Measurements from ENCODE around the gene CXADR.
"Not testable (repeated sequence)": the region's sequence is repeated elsewhere in the genome, so short reads cannot be mapped to it uniquely, and the experiment has no call there.

The CXADR gene

DNA sequence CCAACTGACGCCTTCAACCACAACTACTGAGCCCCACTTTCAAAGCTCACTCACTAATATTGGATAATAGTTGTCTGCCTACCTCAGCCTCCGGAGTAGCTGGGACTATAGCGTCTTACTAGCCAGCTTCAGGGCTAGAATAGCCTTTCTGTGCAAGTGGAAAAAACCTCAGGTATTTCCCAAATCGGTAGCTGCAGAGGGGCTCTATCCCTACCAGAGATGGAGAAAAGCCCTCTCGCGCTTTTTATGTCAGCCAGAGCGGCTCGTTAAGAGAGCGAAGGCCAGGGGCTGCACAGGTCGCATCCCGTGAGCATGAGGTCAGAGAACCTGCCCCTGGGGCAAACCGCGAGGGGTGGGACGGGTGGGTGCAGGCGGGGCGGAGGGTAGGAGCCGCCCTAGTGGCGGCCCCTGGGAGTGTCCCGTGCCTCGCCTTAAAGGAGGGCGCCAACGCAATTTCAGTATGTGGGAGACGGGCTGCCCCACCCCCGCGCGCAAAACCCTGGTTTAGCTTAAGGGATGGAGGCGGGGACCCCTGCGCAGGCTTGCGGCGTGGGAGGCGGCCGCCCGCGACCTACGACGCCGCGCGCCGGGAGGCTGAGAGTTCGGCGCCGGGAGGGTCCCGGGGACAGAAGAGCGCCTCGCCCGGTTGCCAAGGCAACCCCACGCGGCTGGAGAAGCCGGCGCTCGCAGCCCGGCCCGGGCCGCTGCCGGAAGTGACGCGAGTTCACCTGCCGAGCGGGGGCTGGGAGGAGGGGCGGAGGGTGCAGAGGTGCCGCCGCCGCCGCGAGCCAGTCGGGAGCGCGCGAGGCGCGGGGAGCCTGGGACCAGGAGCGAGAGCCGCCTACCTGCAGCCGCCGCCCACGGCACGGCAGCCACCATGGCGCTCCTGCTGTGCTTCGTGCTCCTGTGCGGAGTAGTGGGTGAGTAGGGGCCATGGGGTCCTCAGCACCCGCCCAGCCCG is at the start of gene CXADR:
Gene CXADR, plus strand, starts transcription at position 791 of the 961 bp plus-strand sequence. Its CDS starts 87 bp downstream, at position 878.
- peak; percentile 52 for DNase-seq

DNA sequence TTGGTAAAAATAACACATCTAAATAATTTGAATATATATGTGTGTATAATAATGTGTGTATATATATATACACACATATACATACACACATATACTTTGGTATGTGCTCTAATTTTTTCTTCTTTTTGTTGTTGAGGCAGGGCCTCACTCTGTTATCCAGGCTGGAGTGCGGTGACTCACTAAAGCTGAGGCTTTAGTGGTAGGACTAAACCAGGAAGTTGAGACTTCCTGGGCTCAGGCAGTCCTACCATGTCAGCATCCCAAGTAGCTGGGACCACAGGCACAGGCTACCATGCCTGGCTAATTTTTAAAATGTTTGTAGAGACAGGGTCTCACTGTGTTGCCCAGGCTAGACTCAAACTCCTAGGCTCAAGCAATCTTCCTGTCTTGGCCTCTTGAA is 46.7 kb upstream of the CXADR start:
- DNase-seq: no peak

DNA sequence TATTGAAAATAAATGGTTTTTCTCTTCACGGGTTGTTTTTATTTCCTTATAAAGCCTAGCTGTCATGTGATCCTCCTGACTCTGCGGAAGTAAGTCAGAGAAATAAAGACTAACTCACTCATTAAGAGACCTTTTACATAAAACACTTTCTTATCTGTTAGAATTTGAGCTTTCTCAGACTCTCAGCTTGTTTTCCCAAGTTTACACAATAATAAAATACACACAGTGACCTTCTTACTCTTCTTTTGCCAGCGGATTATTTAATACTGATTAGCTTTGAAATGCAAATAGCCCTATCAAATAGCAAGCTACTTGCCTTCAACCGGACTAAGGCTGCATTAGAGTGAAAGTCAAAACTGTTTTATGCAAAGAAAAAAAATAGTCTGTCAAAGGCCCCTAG is 45.5 kb upstream of the CXADR start:
- DNase-seq: no peak

DNA sequence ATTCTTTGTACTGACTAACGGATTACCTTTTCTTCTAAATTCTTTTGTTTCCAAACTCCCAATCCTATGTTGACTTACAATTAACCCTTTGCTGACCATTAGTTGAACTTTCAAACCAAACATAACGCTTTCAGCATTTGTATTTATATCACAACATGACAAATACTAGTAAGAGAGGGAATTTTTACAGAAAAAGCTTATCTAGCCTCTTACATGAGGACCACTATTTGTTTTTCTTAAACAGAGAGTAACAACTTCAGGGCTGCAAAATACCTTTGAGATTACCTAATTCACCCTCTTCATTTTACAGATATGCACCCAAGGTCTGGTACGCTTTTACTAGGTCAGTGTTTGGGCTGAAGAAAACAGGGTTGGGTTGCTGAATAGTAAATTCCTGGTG is 45.0 kb upstream of the CXADR start:
- no peak for DNase-seq

DNA sequence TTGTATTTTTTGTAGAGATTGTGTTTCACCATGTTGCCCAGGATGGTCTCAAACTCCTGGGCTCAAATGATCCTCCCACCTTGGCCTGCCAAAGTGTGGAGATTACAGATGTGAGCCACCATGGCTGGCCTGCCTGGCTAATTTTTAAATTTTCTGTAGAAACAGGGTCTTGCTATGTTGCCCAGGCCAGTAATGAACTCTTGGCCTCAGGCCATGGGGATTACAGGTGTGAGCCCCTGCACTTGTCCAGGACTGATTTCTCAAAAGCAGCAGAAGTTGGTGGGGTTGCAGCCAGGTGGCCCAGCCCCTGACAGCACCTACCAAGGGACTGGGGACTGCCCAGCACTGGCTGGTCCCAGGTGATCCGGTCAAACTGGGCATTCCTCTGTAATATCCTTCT is 44.1 kb upstream of the CXADR start:
- DNase-seq: no peak

DNA sequence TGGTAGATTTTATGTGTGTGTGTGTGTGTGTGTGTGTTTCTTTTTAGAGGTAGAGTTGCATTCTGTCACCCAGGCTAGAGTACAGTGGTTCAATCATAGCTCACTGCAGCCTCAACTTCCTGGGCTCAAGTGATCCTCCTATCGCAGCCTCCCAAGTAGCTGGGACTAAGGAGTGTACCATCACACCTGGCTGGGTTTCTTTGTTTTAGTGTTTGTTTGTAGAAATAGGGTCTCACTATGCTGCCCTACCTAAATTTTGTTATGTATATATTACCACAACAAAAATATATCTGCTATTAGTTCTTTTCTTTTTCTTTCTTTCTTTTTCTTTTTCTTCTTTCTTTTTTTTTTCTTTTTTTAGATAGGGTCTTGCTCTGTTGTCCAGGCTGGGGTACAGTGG is 43.1 kb upstream of the CXADR start:
- DNase-seq: no peak

DNA sequence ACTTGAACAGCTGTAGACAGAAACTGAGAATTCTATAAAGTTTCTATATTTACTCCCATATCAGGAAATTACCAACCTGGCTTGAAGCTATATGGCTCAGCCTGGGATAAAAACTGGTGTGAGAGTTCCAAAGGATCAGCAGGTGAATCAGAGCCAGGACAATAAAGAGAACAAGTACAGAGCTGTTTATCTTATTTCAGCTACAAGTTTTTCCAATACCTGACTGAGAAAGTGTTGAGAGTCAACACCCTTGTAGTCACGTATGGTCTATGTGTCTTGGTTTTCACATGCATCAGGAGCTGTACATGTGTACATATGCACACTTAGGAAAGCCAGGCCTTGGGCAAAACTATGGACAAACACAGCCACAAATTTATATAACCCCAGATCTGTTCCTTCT is 40.7 kb upstream of the CXADR start:
- no peak for DNase-seq

DNA sequence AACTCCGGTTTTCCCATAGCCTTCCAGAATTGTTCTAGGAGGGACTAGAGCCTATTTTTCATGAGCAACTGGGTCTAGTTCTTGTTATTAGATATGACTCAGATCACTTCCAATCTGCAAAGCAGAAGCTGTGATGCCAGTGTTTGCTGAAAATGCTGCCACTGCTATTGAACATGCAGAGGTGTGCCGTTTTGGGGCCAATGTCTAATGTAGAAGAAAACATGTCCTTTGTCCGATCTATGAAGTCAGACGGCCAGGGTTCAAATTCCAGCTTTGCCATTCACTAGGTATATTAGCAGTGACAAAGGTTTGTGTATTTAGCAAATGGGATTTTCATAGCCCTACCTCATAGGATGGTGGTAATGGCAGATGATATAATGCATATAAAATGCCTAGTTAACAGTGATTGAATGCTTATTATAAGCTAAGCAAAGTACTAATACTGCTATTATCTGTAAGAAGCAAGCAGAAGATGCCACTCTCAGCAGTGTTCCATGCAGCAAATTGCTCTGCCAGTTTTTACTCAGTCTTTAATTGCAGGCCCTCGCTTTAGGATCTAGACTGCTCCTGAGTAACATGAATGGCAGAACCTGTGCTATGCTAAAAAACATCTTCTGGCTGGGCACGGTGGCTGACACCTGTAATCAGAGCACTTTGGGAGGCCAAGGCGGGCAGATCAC is 40.1 kb upstream of the CXADR start:
- DNase-seq: no peak

DNA sequence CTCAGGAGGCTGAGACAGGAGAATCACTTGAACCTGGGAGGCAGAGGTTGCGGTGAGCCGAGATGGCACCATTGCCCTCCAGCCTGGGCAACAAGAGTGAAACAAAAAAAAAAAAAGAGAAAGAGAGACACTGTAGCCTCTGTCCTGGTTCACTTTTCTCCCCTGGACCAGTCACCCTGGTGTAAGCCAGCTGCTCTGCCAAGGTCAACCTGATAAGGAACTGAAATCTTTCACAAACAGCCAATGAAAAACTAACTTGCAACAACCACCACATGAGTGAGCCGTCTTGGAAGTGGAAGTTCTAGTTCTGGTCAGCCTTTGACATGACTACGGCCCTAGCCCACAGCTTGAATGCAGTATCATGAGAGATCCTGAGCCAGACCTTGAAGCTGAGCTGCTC is 36.8 kb upstream of the CXADR start:
- no peak for DNase-seq

DNA sequence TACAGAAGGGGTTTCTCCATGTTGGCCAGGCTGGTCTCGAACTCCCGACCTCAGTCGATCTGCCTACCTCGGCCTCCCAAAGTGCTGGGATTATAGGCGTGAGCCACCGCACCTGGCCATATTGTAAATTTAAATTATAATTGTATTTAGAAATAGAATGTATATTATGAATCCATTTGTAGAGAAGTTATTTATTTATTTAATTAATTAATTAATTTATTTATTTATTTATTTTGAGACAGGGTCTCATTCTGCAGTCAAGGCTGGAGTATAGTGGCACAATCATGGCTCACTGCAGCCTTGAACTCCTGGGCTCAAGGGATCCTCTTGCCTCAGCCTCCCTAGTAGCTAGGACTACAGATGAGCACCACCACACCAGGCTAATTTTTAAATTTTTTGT is 34.7 kb upstream of the CXADR start:
- DNase-seq: not testable (repeated sequence)

DNA sequence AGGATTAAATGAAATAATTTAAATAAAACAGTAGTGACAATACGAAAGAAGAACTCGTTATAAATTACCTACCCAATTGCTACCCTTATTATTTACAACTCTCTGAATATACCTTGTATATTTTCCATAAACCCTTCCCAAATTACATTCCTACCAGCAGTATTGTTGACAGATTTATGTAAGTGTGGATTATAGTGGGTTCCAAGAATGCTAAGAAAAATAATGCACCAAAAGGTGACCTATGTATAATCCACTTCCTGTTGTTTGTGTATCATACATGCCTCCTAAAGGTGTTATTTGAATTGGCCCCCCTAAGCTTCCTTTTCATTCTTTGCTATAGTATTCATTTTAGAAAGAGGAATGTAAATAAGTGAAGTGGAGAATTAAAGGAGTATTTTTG is 33.2 kb upstream of the CXADR start:
- no peak for DNase-seq

DNA sequence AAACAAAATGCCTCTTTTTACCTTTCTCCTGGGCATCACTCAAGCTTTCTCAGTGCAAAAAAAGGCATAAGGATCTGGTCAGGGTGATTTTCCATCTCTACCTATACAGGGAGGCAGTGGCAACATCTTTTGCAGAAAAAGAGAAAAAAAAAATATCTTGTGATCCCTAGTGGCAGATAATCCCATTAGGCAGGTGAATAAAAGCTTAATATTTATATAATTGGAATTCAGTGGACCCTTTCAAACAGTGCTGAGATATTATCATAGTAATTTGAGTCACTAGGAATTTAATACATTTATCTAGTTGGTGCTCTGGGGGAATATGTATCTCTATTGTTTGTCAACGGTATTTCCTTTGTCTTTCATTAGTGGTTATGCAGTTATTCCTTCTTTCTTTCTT is 29.9 kb upstream of the CXADR start:
- no peak for DNase-seq

DNA sequence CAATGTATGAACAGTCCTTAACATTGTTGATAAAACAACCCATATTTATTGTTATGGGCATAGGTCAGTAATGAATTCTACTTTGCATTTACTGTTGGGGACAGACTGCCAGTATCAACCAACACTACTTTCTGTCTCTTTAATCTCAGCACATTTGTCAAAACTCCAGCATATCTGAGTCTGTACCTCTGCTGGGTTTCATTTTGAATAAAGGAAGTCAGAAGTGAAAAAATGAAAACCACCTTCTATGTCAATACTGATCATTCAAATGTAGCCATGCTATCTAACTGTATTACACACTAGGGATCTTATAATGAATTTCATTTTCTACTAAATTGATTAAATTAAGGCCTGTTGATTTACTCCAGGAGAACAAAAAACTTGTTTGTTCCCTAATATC is 24.2 kb upstream of the CXADR start:
- DNase-seq: no peak

DNA sequence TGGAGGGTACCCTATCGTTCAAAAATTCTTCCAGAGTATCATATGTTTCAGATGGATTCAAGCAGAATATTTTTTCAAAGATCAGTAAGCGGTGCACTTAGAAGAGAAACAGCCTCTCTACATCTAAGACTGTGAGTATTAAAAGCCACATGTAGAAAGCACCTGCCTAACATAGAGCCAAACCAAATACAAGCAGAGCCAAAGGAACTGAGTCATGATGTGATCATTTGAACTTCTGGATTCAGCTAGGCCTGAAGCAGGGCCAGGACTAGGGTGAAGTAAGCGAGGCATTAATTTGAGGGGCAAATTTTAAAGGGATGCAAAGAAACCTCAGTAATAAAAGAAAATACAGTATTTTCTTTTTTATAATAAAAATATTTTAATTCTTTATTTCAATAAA is 23.3 kb upstream of the CXADR start:
- DNase-seq: not testable (repeated sequence)

DNA sequence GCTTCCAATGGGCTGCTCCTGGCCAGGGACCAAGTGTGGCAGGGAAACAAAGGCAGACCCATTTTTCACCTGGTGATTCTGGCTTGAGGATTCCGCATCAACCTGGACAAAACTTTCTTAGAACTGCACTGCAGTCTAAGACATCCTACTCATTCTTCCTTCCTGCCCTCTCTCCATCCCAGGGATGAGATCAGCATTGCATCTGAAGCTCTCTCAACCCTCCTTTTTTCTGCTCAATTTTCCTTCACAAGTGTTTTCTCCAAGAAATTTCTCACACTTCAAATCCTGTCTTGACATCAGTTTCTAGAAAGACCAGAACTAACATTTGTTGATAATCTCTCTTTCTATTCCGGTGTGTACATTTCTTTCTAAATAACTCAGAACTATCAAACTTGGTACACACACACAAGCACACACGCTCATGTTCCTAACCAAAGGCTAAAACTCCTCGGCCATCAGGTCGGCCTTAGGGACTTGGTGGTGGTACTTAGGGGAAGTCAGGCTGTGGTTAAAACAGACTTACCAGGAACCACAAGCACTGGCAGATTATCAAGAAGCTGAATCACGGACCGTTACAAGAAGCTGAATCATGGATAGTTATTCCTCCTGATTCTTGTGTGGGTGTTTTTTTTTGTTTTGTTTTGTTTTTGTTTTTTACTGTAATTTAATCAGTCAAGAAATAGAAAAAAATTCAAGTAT is 21.0 kb upstream of the CXADR start:
- peak; percentile 37 for DNase-seq

DNA sequence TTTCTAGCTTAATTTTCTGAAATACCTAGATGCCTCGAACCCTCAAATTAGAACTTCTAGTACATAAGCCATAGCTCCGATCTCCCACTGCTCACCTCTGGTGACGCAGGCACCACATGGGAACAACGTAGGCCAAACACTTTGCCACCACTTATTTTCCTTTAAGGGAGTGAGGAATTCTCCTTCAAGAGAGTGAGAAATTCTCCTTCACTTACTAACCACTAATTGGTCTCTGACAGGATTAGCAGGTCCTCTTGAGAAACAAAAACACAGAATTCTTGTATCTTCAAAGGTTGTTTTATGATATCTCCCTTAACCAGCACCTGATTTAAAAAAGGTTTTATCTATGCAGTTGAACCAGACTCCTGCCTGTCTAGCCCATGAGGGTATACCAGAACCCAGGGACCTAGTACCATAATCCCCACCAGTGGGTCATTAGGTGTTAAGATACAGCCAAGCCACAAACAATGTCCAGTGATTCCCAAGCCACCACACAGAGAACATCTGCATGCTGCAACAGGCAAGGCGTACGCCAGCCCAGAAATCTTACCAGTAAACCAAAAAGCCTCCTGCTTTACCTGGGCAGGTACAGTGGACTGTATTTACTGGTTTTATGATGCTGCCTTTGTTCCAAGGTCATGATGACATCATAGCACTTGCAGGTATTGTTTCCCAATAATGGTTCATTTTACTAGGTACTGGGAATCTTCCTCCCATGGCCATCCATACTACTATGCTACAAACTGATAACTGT is 20.3 kb upstream of the CXADR start:
- no peak for DNase-seq

DNA sequence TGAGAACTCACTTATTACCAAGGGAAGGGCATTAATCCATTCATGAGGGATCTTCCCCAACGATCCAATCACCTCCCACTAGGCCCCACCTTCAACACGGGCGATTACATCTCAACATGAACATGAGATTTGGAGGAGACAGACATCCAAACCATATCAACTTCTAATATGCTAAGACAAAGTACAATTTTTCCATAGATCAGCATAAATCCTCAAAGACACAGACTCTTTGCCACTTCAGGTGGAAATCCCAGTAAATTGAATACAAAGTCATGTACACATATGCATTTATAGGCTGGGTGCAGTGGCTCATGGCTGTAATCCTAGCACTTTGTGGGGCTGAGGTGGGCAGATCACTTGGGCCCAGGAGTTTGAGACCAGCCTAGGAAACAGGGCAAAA is 18.8 kb upstream of the CXADR start:
- no peak for DNase-seq

DNA sequence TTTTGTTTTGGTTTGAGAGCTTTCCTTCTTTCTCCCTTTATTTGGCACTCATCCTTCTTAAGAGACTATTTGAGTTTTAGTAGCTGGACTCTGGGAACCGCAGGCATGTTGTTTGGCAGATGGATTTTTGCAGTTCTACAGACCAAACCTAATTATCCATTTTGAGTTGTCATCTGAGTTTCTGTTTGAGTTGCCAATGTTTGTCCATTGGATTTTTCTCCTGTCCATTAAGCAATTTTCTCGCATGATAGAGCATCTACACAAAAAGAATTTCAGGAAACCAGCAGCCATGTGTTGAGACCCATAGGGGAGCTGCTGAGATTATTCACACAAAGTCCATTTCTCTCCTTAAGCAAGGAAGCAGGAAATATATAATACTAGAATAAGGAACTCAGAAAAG is 17.2 kb upstream of the CXADR start:
- no peak for DNase-seq

DNA sequence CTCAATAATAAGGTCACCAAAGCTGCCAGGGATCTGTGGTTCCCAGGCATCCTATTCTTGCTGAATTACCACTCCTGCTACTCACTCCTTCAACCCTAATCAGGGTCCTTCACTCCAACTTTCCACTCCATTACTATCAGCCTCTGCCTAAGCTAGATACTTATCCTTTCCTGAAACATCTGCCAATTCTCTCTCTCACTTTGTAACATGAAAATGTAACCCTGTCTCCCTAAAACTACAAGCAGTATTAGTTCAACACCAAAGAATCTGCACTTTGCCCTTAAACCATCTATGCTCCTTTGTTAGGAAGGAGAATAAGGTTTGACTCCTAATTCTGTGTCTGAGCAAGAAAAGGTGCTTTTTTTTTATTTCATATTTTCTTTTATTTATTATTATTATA is 15.5 kb upstream of the CXADR start:
- DNase-seq: no peak

DNA sequence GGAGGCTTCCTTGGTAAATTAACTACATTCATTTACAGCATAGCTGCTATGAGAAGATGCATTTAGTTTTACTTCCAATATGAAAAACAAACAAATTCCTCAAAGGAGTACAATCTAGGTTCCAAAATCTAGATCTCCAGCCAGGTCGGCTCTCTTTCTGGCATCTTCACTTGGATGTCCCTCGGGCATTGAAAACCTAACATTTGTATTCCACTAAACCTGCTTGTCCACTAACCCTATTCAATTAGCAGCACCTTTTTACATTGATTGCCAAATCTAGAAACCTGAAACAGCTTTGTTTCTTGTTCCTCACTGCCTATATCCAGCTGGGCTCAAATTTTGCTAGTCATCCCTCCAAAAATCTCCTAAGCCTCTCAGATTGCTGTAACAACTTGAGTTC is 14.3 kb upstream of the CXADR start:
- no peak for DNase-seq

DNA sequence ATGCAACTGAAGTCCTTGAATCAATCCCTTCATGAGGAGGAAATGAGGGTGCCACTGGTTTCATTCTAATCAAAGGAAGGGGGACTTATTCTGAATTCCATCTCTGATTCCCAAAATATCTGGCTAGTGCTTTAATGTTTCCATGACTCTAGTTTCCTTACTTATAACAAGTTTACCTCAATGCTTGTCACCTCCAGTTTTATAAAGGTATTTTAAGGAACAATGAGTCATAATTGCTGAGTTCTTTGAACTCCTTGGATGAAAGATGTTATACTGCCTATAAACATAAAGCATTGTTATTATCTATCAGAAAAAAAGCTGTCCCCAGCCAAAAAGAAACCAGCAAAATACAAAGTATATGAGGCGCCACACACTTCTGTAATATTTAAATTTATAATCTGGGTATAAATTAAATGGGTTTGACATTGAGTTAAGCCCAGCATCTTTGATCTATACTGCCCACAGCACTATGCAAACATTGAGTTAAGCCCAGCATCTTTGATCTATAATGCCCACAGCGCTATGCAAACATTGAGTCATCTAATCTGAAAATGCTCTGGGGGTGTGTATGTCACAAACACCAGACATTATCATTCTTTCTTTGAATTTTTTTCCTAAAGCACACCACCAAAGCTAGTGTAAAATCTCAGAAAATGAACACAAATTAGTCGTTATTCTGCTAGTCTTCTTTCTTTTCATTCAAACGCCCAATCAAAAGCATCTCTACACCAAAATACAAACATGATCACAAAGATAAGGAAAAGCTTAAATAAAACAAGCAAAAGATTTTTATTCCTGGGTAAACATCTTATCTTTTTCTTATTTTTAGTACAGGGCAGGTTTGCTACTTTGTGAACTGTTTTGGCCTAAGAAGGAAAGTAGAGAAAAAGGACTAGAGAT is 11.5 kb upstream of the CXADR start:
- DNase-seq: no peak

DNA sequence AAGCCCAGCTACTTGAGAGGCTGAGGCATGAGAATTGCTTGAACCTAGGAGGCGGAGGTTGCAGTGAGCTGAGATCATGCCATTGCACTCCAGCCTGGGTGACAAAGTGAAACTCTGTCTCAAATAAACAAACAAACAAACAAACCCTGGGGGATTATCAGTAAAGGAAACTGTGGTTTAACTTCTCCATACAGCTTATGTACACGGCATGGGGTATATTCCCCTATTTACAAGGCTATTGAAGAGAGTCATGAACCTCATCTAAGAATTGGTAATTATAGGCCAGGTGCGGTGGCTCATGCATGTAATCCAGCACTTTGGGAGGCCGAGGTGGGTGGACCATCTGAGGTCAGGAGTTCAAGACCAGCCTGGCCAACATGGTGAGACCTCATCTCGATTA is 9.9 kb upstream of the CXADR start:
- DNase-seq: not testable (repeated sequence)
